H9 (cell line): Measurements from ENCODE around the gene GAS2L2. TPM values are rescaled to one million over a fixed set of nuclear protein-coding genes. Genes with fewer than 3 reads are reported as not detected.

Experiments
- DNase-seq: peaks from one replicate; pipeline ENCODE4 v3.0.0-alpha.2; 2017
- H2AFZ ChIP-seq: one replicate; pipeline ENCODE4 v1.6.1; 2013; ENCODE audit warnings: mild to moderate bottlenecking, low read length, control low read depth, moderate library complexity
- H2AK5ac ChIP-seq: 2 replicates; pipeline ENCODE4 v1.6.1; 2013; ENCODE audit warnings: low read length, control low read depth, mixed read lengths; ENCODE audit not compliant: insufficient read length
- H2BK120ac ChIP-seq: one replicate; pipeline ENCODE4 v1.6.1; 2013; ENCODE audit warnings: low read depth, mild to moderate bottlenecking, low read length, control low read depth, inconsistent platforms; ENCODE audit not compliant: poor library complexity, severe bottlenecking
- H2BK12ac ChIP-seq: 2 replicates; pipeline ENCODE4 v1.6.1; 2013; ENCODE audit warnings: low read length, control low read depth, mixed read lengths, low read depth; ENCODE audit not compliant: insufficient read length
- H2BK15ac ChIP-seq: 2 replicates; pipeline ENCODE4 v1.6.1; 2013; ENCODE audit warnings: low read depth, low read length, control low read depth
- H2BK20ac ChIP-seq: one replicate; pipeline ENCODE4 v1.6.1; 2013; ENCODE audit warnings: low read depth, mild to moderate bottlenecking, low read length, control low read depth, inconsistent platforms; ENCODE audit not compliant: poor library complexity, severe bottlenecking
- H2BK5ac ChIP-seq: 2 replicates; pipeline ENCODE4 v1.6.1; 2013; ENCODE audit warnings: low read length, control low read depth, mixed read lengths; ENCODE audit not compliant: insufficient read length
- H3K14ac ChIP-seq: 2 replicates; pipeline ENCODE4 v1.6.1; 2013; ENCODE audit warnings: low read length, control low read depth; ENCODE audit not compliant: insufficient read depth
- H3K18ac ChIP-seq: 2 replicates; pipeline ENCODE4 v1.6.1; 2013; ENCODE audit warnings: low read depth, mild to moderate bottlenecking, mixed read lengths, low read length, control low read depth; ENCODE audit not compliant: insufficient read length
- H3K23ac ChIP-seq: 2 replicates; pipeline ENCODE4 v1.6.1; 2013; ENCODE audit warnings: low read length, control low read depth, mixed read lengths, low read depth; ENCODE audit not compliant: insufficient read length
- H3K23me2 ChIP-seq: 2 replicates; pipeline ENCODE4 v1.6.1; 2013; ENCODE audit warnings: low read depth, mild to moderate bottlenecking, mixed read lengths, low read length, control low read depth; ENCODE audit not compliant: insufficient read length, poor library complexity, severe bottlenecking
- H3K27ac ChIP-seq: 2 replicates; pipeline ENCODE4 v1.5.1; 2013; ENCODE audit warnings: low read length, control low read depth, mixed read lengths, low read depth; ENCODE audit not compliant: insufficient read length
- H3K27me3 ChIP-seq: 2 replicates; pipeline ENCODE4 v1.6.1; 2013; ENCODE audit warnings: low read length, control low read depth, inconsistent platforms; ENCODE audit not compliant: insufficient read depth
- H3K4ac ChIP-seq: 2 replicates; pipeline ENCODE4 v1.6.1; 2013; ENCODE audit warnings: low read depth, mild to moderate bottlenecking, control low read depth, inconsistent platforms, low read length, moderate library complexity
- H3K4me1 ChIP-seq: 2 replicates; pipeline ENCODE4 v1.6.1; 2013; ENCODE audit warnings: low read length, control low read depth, inconsistent platforms; ENCODE audit not compliant: insufficient read depth
- H3K4me2 ChIP-seq: 2 replicates; pipeline ENCODE4 v1.6.1; 2013; ENCODE audit warnings: low read length, control low read depth, mixed read lengths; ENCODE audit not compliant: insufficient read length, insufficient read depth
- H3K56ac ChIP-seq: 2 replicates; pipeline ENCODE4 v1.6.1; 2013; ENCODE audit warnings: low read depth, mild to moderate bottlenecking, mixed read lengths, low read length, control low read depth; ENCODE audit not compliant: insufficient read length
- H3K79me1 ChIP-seq: 2 replicates; pipeline ENCODE4 v1.6.1; 2013; ENCODE audit warnings: low read depth, mild to moderate bottlenecking, moderate library complexity, low read length, control low read depth, inconsistent platforms; ENCODE audit not compliant: insufficient read depth, poor library complexity, severe bottlenecking
- H3K79me2 ChIP-seq: 2 replicates; pipeline ENCODE4 v1.6.1; 2013; ENCODE audit warnings: low read length, control low read depth, inconsistent platforms; ENCODE audit not compliant: insufficient read depth
- H3K9ac ChIP-seq: 2 replicates; pipeline ENCODE4 v1.6.1; 2013; ENCODE audit warnings: low read length, control low read depth, mixed read lengths; ENCODE audit not compliant: insufficient read length; ENCODE audit errors: extremely low read depth
- H3K9me3 ChIP-seq: one replicate; pipeline ENCODE4 v1.6.1; 2013; ENCODE audit warnings: low read depth, low read length, inconsistent platforms; ENCODE audit not compliant: control insufficient read depth
- H3T11ph ChIP-seq: one replicate; pipeline ENCODE4 v1.6.1; 2013; ENCODE audit warnings: mild to moderate bottlenecking, low read length, control low read depth, inconsistent platforms
- H4K20me1 ChIP-seq: one replicate; pipeline ENCODE4 v1.6.1; 2013; ENCODE audit not compliant: control insufficient read depth, insufficient read length, insufficient read depth
- H4K5ac ChIP-seq: 2 replicates; pipeline ENCODE4 v1.6.1; 2013; ENCODE audit warnings: low read depth, mild to moderate bottlenecking, mixed read lengths, low read length, control low read depth; ENCODE audit not compliant: insufficient read length
- H4K8ac ChIP-seq: replicated peaks from 2 replicates; pipeline ENCODE4 v1.6.1; 2013; ENCODE audit warnings: low read length, control low read depth, mixed read lengths, low read depth; ENCODE audit not compliant: insufficient read length
- H4K91ac ChIP-seq: 2 replicates; pipeline ENCODE4 v1.6.1; 2013; ENCODE audit warnings: low read depth, mild to moderate bottlenecking, moderate library complexity, mixed read lengths, low read length, control low read depth; ENCODE audit not compliant: insufficient read length
- H3K27ac Mint-ChIP-seq, 3 experiments: 2 replicates in 2 of 3; 3 replicates in 1 of 3; pipeline ENCODE4 v1.8.0; 2020 to 2021; ENCODE audit warnings: mixed read lengths in 3 of 3, mild to moderate bottlenecking in 1 of 3, moderate library complexity in 1 of 3
- H3K27me3 Mint-ChIP-seq: 2 replicates; pipeline ENCODE4 v1.8.0; 2021; ENCODE audit warnings: low read depth, mild to moderate bottlenecking, moderate library complexity, mixed read lengths
- H3K36me3 Mint-ChIP-seq, 3 experiments: 2 replicates in 2 of 3; 3 replicates in 1 of 3; pipeline ENCODE4 v1.8.0; 2020 to 2021; ENCODE audit warnings: low read depth in 3 of 3, mixed read lengths in 3 of 3; ENCODE audit not compliant: insufficient read depth in 1 of 3
- H3K4me1 Mint-ChIP-seq, 2 experiments: 2 replicates each; pipeline ENCODE4 v1.8.0; 2020; ENCODE audit warnings: mixed read lengths in 2 of 2
- H3K4me3 Mint-ChIP-seq, 2 experiments: 2 replicates in 1 of 2; 3 replicates in 1 of 2; pipeline ENCODE4 v1.8.0; 2020 to 2021; ENCODE audit warnings: mild to moderate bottlenecking in 2 of 2, mixed read lengths in 2 of 2, moderate library complexity in 1 of 2
- H3K9me3 Mint-ChIP-seq, 2 experiments: 2 replicates in 1 of 2; 3 replicates in 1 of 2; pipeline ENCODE4 v1.8.0; 2020; ENCODE audit warnings: mild to moderate bottlenecking in 2 of 2, mixed read lengths in 2 of 2, moderate library complexity in 1 of 2
- total RNA-seq: library from RNA; stranded (reverse); gene quantifications from 2 replicates; pipeline ENCODE4 v1.2.1, GENCODE V29; 2021
- TF ChIP-seq, protein P1 (sequence below): fragments of 200-600 bp; sonication (generic); conservative IDR thresholded peaks from 3 replicates; pipeline ENCODE4 v1.8.0; 2021; ENCODE audit warnings: antibody characterized with exemption, mild to moderate bottlenecking

The GAS2L2 gene
- total RNA-seq, 1 experiment from 2014 or later = not detected

DNA sequence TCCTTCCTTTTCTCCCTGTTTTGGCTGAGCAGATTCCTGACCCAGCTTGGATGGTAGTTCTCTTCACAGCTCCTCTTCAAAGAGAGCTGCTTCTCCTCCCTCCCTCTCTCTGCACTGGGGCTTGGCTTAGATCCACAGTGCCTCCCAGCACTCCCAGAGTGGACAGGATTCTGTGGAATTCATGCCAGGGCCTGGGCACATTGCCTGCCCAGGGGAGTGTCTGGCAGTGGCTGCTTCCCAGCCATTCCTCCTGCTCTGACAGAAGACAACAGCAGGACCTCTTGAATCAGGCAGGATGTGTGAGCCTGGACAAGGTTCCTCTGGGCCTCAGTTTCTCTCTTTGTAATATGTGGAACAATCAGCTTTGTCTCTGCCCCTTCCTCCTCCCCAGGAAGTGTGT, 46.9 kb upstream of the GAS2L2 start:
- Histone ChIP-seq H3K56ac (no peak overlapping the region), H3T11ph (no peak overlapping the region), H3K9ac (no peak overlapping the region), H2BK20ac (no peak overlapping the region), H3K18ac (no peak overlapping the region), H4K20me1 (no peaks in the 10 kb centered on the region), H3K4ac (no peak overlapping the region), H2AK5ac (no peak overlapping the region), H2AFZ (no peak overlapping the region), H4K8ac (no peak overlapping the region), H2BK5ac (no peak overlapping the region), H2BK12ac (no peak overlapping the region), H3K4me1 (no peaks in the 10 kb centered on the region), H3K27me3 (peaks cover 19% of the 10 kb centered on the region; the same call in 1 of the 2 replicates), H3K9me3 (no peaks in the 10 kb centered on the region), H4K91ac (no peak overlapping the region), H3K4me2 (no peak overlapping the region), H3K23me2 (peaks cover 3% of the 10 kb centered on the region), H4K5ac (no peak overlapping the region), H3K27ac (no peak overlapping the region), H2BK120ac (no peak overlapping the region), H3K79me1 (no peaks in the 10 kb centered on the region), H2BK15ac (no peak overlapping the region), H3K14ac (no peak overlapping the region), H3K23ac (no peak overlapping the region), H3K79me2 (no peaks in the 10 kb centered on the region)
- peaks cover 57% of the 10 kb centered on the region for H3K27me3 Mint-ChIP-seq
- no peak overlapping the region for H3K27ac Mint-ChIP-seq
- H3K36me3 Mint-ChIP-seq = no peaks in the 10 kb centered on the region
- H3K4me1 Mint-ChIP-seq = peaks cover 2 to 3% of the 10 kb centered on the region in 2 experiments; a peak in 3 of 4 replicates
- no peaks in the 10 kb centered on the region for H3K9me3 Mint-ChIP-seq
- no peak overlapping the region for H3K4me3 Mint-ChIP-seq
- TF ChIP-seq, protein P1, sequence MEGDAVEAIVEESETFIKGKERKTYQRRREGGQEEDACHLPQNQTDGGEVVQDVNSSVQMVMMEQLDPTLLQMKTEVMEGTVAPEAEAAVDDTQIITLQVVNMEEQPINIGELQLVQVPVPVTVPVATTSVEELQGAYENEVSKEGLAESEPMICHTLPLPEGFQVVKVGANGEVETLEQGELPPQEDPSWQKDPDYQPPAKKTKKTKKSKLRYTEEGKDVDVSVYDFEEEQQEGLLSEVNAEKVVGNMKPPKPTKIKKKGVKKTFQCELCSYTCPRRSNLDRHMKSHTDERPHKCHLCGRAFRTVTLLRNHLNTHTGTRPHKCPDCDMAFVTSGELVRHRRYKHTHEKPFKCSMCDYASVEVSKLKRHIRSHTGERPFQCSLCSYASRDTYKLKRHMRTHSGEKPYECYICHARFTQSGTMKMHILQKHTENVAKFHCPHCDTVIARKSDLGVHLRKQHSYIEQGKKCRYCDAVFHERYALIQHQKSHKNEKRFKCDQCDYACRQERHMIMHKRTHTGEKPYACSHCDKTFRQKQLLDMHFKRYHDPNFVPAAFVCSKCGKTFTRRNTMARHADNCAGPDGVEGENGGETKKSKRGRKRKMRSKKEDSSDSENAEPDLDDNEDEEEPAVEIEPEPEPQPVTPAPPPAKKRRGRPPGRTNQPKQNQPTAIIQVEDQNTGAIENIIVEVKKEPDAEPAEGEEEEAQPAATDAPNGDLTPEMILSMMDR = no peak
- no peak for DNase-seq
